ENCODE results near the gene ANO2. TPM values are rescaled to one million over a fixed set of nuclear protein-coding genes. Genes with fewer than 3 reads are reported as not detected.

The ANO2 gene
- total and polyA plus RNA-seq, 4 donors, result 0.03 to 0.25 (median 0.15) TPM

DNA sequence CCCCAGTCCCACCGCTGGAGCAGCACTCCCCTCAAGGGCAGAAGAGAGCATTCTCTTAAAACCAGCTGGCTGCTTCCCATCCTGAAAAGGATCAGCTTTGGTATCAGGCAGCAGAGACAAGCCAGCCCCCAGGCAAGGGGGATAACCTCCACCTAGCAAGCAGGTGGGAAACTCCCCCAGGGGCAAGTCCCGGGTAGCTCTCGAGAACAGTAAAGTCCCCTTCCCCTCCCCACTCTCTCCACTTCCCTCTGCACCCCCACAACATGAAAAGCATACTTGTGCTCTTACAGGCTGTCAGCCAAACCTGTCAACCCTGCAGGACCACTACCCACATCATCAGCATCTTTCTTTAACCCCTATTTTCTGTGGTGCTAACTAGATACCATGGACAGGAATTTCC lies 259.1 kb downstream of the ANO2 start:
- peaks cover 0 to 1% (median 0%) of the 10 kb centered on the region in 4 donors for H3K9me3 ChIP-seq (ENCODE audit: control insufficient read depth in 4 of 4, low read length in 3 of 4)
- TF ChIP-seq FOXA2 (IDR thresholded peaks at IDR 0.05) (no peak), EGR1 (IDR thresholded peaks at IDR 0.05; ENCODE audit: low read depth in 2 of 2) (no peak), HNF4A (conservative IDR thresholded peaks at IDR 0.05) (no peak), HNF4G (IDR thresholded peaks at IDR 0.05) (no peak), RXRA (IDR thresholded peaks at IDR 0.05) (no peak), RAD21 (IDR thresholded peaks at IDR 0.05) (no peak), GABPA (IDR thresholded peaks at IDR 0.05 in 1 of 2, conservative IDR thresholded peaks at IDR 0.05 in 1 of 2) (no peak), FOXA1 (IDR thresholded peaks at IDR 0.05) (no peak), NR2F2 (IDR thresholded peaks at IDR 0.05) (no peak), JUND (IDR thresholded peaks at IDR 0.05) (no peak), SP1 (IDR thresholded peaks at IDR 0.05) (no peak), YY1 (IDR thresholded peaks at IDR 0.05) (no peak), TAF1 (conservative IDR thresholded peaks at IDR 0.05) (no peak)
- TF ChIP-seq, protein P1, sequence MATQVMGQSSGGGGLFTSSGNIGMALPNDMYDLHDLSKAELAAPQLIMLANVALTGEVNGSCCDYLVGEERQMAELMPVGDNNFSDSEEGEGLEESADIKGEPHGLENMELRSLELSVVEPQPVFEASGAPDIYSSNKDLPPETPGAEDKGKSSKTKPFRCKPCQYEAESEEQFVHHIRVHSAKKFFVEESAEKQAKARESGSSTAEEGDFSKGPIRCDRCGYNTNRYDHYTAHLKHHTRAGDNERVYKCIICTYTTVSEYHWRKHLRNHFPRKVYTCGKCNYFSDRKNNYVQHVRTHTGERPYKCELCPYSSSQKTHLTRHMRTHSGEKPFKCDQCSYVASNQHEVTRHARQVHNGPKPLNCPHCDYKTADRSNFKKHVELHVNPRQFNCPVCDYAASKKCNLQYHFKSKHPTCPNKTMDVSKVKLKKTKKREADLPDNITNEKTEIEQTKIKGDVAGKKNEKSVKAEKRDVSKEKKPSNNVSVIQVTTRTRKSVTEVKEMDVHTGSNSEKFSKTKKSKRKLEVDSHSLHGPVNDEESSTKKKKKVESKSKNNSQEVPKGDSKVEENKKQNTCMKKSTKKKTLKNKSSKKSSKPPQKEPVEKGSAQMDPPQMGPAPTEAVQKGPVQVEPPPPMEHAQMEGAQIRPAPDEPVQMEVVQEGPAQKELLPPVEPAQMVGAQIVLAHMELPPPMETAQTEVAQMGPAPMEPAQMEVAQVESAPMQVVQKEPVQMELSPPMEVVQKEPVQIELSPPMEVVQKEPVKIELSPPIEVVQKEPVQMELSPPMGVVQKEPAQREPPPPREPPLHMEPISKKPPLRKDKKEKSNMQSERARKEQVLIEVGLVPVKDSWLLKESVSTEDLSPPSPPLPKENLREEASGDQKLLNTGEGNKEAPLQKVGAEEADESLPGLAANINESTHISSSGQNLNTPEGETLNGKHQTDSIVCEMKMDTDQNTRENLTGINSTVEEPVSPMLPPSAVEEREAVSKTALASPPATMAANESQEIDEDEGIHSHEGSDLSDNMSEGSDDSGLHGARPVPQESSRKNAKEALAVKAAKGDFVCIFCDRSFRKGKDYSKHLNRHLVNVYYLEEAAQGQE (IDR thresholded peaks at IDR 0.05), result no peak
- TF ChIP-seq, protein P2, sequence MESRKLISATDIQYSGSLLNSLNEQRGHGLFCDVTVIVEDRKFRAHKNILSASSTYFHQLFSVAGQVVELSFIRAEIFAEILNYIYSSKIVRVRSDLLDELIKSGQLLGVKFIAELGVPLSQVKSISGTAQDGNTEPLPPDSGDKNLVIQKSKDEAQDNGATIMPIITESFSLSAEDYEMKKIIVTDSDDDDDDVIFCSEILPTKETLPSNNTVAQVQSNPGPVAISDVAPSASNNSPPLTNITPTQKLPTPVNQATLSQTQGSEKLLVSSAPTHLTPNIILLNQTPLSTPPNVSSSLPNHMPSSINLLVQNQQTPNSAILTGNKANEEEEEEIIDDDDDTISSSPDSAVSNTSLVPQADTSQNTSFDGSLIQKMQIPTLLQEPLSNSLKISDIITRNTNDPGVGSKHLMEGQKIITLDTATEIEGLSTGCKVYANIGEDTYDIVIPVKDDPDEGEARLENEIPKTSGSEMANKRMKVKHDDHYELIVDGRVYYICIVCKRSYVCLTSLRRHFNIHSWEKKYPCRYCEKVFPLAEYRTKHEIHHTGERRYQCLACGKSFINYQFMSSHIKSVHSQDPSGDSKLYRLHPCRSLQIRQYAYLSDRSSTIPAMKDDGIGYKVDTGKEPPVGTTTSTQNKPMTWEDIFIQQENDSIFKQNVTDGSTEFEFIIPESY (IDR thresholded peaks at IDR 0.05), result no peak
- TF ChIP-seq, protein P3, sequence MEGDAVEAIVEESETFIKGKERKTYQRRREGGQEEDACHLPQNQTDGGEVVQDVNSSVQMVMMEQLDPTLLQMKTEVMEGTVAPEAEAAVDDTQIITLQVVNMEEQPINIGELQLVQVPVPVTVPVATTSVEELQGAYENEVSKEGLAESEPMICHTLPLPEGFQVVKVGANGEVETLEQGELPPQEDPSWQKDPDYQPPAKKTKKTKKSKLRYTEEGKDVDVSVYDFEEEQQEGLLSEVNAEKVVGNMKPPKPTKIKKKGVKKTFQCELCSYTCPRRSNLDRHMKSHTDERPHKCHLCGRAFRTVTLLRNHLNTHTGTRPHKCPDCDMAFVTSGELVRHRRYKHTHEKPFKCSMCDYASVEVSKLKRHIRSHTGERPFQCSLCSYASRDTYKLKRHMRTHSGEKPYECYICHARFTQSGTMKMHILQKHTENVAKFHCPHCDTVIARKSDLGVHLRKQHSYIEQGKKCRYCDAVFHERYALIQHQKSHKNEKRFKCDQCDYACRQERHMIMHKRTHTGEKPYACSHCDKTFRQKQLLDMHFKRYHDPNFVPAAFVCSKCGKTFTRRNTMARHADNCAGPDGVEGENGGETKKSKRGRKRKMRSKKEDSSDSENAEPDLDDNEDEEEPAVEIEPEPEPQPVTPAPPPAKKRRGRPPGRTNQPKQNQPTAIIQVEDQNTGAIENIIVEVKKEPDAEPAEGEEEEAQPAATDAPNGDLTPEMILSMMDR (IDR thresholded peaks at IDR 0.05; ENCODE audit: low read depth, low read length, missing input control), result no peak
- TF ChIP-seq, protein P4, sequence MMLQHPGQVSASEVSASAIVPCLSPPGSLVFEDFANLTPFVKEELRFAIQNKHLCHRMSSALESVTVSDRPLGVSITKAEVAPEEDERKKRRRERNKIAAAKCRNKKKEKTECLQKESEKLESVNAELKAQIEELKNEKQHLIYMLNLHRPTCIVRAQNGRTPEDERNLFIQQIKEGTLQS (IDR thresholded peaks at IDR 0.05), result no peak
- TF ChIP-seq, protein P5, sequence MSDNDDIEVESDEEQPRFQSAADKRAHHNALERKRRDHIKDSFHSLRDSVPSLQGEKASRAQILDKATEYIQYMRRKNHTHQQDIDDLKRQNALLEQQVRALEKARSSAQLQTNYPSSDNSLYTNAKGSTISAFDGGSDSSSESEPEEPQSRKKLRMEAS (IDR thresholded peaks at IDR 0.05), result no peak
- no peak overlapping the region for H3K4me3 ChIP-seq (ENCODE audit: low read depth in 1 of 3, low read length in 3 of 3)
- H3K4me1 ChIP-seq (ENCODE audit: control insufficient read depth in 4 of 4, insufficient read depth in 4 of 4, low read length in 3 of 4), result no peaks in the 10 kb centered on the region
- DNase-seq (ENCODE audit: low spot score), result no peak
- no peak overlapping the region for H3K27ac ChIP-seq (ENCODE audit: low read depth in 1 of 2, low read length in 2 of 2)
- H3K27me3 ChIP-seq (ENCODE audit: control insufficient read depth in 4 of 4, insufficient read depth in 4 of 4, low read length in 3 of 4), result peaks cover 0 to 6% (median 1%) of the 10 kb centered on the region in 4 donors
- H3K9ac ChIP-seq (ENCODE audit: low read depth in 1 of 2, low read length in 2 of 2), result no peak overlapping the region
- WGBS, result 81% methylated on average over 3 of the region's 3 CpGs
- H3K36me3 ChIP-seq (ENCODE audit: control insufficient read depth in 4 of 4, insufficient read depth in 3 of 4, low read depth in 1 of 4, low read length in 3 of 4), result no peaks in the 10 kb centered on the region

Data from liver (tissue), 9 donors.